Peyer's patch (tissue), 4 donors: Measurements from ENCODE around the gene ZNF407. TPM values are rescaled to one million over a fixed set of nuclear protein-coding genes. Genes with fewer than 3 reads are reported as not detected.

Experiments
- DNase-seq, 3 donors: peaks; one replicate each; pipeline ENCODE4 v3.0.0-alpha.2; 2017 to 2019
- H3K27ac ChIP-seq, 4 donors: fragments of 200-600 bp; sonication (generic); one replicate each; pipeline ENCODE4 v1.5.1; 2016 to 2019
- H3K27me3 ChIP-seq, 2 donors: fragments of 200-600 bp; sonication (generic); one replicate each; pipeline ENCODE4 v1.5.1; 2019
- H3K36me3 ChIP-seq, 3 donors: fragments of 200-600 bp; sonication (generic); one replicate each; pipeline ENCODE4 v1.5.1; 2016 to 2019
- H3K4me1 ChIP-seq, 4 donors: fragments of 200-600 bp; sonication (generic); one replicate each; pipeline ENCODE4 v1.5.1; 2016 to 2019
- H3K4me3 ChIP-seq, 4 donors: fragments of 200-600 bp; sonication (generic); 1 replicate in 3 of 4; 2 replicates in 1 of 4; pipeline ENCODE4 v1.5.1; 2016 to 2019; ENCODE audit warnings: mild to moderate bottlenecking in 1 of 4
- H3K9me3 ChIP-seq, 4 donors: fragments of 200-600 bp; sonication (generic); one replicate each; pipeline ENCODE4 v1.5.1; 2016 to 2019; ENCODE audit warnings: mild to moderate bottlenecking in 1 of 4
- POLR2A ChIP-seq, 2 donors: fragments of 450-650 bp; IDR thresholded peaks; one replicate each; pipeline ENCODE4 v1.5.1; 2017; ENCODE audit warnings: antibody characterized with exemption in 2 of 2, mild to moderate bottlenecking in 2 of 2, moderate library complexity in 2 of 2
- total RNA-seq, 4 donors: library from RNA; depleted of rRNA; stranded (reverse); fragments of >200 nt; gene quantifications; one replicate each; pipeline ENCODE4 v1.1.0, GENCODE V29; 2016
- TF ChIP-seq, protein P1 (sequence below), 6 experiments: fragments of 450-650 bp in 4 of 6; fragments of 200-600 bp in 2 of 6; sonication (generic) in 1 of 6; IDR thresholded peaks; one replicate each; pipeline ENCODE4 v1.5.1; 2017 to 2019; ENCODE audit warnings: antibody characterized with exemption in 6 of 6, mild to moderate bottlenecking in 3 of 6, moderate library complexity in 1 of 6

The ZNF407 gene
- total RNA-seq, 4 donors from 2014 or later = 24.0 to 54.5 (median 32.3) TPM

DNA sequence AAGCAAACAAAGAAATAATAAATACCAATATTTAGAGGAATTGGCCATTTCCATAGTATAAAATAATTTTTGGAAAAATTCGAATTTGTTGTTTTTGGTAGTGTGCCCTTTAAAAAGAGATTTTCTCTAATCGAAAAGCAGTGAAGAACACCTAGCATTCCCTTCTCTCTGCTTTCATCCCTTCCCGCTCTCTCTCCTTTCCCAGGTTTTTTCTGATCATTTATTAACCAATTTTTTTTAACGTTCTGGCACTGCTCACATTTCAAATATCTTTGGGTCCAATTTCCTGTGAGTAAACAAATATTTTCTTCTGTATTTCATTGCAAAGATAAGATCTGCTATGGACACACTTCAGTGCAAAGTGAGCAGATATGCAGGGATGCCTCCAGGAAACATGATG lies 101.2 kb downstream of the ZNF407 start:
- DNase-seq = no peak
- no peak for TF ChIP-seq POLR2A (IDR thresholded peaks at IDR 0.05)
- TF ChIP-seq, protein P1, sequence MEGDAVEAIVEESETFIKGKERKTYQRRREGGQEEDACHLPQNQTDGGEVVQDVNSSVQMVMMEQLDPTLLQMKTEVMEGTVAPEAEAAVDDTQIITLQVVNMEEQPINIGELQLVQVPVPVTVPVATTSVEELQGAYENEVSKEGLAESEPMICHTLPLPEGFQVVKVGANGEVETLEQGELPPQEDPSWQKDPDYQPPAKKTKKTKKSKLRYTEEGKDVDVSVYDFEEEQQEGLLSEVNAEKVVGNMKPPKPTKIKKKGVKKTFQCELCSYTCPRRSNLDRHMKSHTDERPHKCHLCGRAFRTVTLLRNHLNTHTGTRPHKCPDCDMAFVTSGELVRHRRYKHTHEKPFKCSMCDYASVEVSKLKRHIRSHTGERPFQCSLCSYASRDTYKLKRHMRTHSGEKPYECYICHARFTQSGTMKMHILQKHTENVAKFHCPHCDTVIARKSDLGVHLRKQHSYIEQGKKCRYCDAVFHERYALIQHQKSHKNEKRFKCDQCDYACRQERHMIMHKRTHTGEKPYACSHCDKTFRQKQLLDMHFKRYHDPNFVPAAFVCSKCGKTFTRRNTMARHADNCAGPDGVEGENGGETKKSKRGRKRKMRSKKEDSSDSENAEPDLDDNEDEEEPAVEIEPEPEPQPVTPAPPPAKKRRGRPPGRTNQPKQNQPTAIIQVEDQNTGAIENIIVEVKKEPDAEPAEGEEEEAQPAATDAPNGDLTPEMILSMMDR (IDR thresholded peaks at IDR 0.05) = no peak
- H3K27me3 ChIP-seq = no peaks in the 10 kb centered on the region
- no peak overlapping the region for H3K4me3 ChIP-seq
- H3K36me3 ChIP-seq = no peaks in the 10 kb centered on the region
- H3K4me1 ChIP-seq = no peaks in the 10 kb centered on the region
- H3K27ac ChIP-seq = no peak overlapping the region
- H3K9me3 ChIP-seq = no peaks in the 10 kb centered on the region

DNA sequence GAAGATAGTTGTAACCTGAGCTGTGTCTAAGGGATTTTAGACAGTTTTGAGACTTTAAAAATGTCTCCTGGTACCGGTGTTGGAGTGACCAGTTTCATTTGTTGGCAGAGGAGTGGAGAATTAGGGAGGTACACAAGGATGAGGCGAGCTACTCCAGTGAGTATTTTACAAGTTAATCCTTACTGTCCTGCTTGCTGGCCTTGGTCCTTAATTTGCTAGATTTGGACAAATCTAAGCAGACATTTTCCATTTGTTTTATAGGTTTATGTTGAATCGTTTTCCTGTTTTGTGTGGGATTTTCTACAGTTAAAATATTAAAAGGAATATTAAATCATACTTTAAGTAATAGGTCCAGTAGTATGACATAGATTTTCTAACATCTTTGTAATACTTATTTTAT lies 101.8 kb downstream of the ZNF407 start:
- no peaks in the 10 kb centered on the region for H3K27me3 ChIP-seq
- TF ChIP-seq, protein P1 (IDR thresholded peaks at IDR 0.05) = no peak
- no peak for TF ChIP-seq POLR2A (IDR thresholded peaks at IDR 0.05)
- H3K4me3 ChIP-seq = no peak overlapping the region

DNA sequence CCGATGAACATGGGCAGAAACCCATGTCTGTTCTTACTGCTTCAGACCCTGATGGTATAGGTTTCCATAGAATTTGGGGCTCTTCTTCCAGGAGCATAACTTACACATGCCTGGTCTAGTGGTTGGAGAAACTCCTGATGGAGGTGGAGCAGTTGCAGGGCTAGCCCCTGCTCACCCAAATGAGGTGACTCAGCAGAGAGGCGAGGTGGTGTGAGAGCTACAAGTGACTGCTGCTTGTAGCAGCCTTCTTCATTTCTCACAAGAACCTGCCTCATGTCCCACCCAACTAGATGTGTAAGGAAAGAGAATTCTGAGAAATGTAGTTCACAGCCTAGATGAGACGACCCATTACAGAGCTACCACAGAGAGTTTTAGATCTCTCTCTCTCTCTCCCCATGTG lies 105.3 kb downstream of the ZNF407 start:
- no peak for DNase-seq
- Histone ChIP-seq H3K9me3 (no peaks in the 10 kb centered on the region), H3K4me3 (no peak overlapping the region), H3K4me1 (peaks cover 0 to 4% (median 0%) of the 10 kb centered on the region in 4 donors), H3K27me3 (no peaks in the 10 kb centered on the region), H3K27ac (no peak overlapping the region), H3K36me3 (no peaks in the 10 kb centered on the region)
- TF ChIP-seq, protein P1 (IDR thresholded peaks at IDR 0.05) = no peak
- TF ChIP-seq POLR2A (IDR thresholded peaks at IDR 0.05) = no peak

More for the DNA sequence above, 101.8 kb downstream of the ZNF407 start:
- DNase-seq = no peak
- Histone ChIP-seq H3K4me1 (no peaks in the 10 kb centered on the region), H3K27ac (no peak overlapping the region), H3K36me3 (no peaks in the 10 kb centered on the region), H3K9me3 (no peaks in the 10 kb centered on the region)

DNA sequence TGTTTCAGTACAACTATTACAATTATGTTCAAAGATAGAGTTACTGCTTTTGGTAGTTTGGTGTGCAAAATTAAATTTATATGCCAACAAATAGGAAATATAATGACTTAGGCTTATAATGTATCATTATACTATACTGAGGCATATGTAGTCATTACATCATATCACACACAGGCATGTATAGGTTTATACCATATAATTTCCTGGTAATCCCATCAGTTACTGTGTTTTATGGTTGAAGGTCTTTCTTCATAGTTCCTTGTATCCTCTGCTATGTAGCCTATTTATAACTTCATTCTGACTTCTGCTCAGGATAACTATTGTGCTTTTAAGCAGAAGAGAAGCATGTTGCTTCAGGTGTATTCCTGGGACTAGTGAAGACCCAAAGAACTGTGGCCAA lies 110.5 kb downstream of the ZNF407 start:
- peaks cover 0 to 4% (median 0%) of the 10 kb centered on the region in 4 donors for H3K4me1 ChIP-seq
- H3K27me3 ChIP-seq = no peaks in the 10 kb centered on the region
- no peak overlapping the region for H3K27ac ChIP-seq
- no peak overlapping the region for H3K4me3 ChIP-seq
- TF ChIP-seq POLR2A (IDR thresholded peaks at IDR 0.05) = no peak
- TF ChIP-seq, protein P1 (IDR thresholded peaks at IDR 0.05) = no peak
- no peaks in the 10 kb centered on the region for H3K36me3 ChIP-seq
- no peak for DNase-seq
- H3K9me3 ChIP-seq = no peaks in the 10 kb centered on the region

DNA sequence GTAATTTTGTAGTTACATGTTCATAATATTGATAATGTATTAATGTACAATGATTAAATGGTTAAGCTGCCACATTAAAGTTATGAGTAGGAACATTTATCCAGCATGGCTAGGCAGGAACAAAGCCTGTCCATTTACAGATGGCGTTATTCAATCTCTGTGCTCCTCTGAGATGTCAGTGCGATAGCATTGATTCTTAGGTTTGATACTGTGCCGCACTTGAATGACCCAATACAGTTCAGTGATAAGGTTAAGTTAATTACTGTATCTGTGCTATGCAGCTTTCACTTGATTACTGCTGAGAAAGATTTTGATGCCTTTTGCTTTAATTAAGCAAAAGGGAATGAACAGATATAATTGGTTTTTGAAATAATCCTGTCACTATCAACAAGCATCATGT lies 111.8 kb downstream of the ZNF407 start:
- Histone ChIP-seq H3K27me3 (no peaks in the 10 kb centered on the region), H3K36me3 (no peaks in the 10 kb centered on the region)

More for the DNA sequence above, 111.8 kb downstream of the ZNF407 start:
- no peaks in the 10 kb centered on the region for H3K9me3 ChIP-seq
- H3K27ac ChIP-seq = no peak overlapping the region
- DNase-seq = no peak
- TF ChIP-seq, protein P1 (IDR thresholded peaks at IDR 0.05) = no peak
- no peak for TF ChIP-seq POLR2A (IDR thresholded peaks at IDR 0.05)
- no peak overlapping the region for H3K4me3 ChIP-seq
- peaks cover 0 to 4% (median 0%) of the 10 kb centered on the region in 4 donors for H3K4me1 ChIP-seq
